GM18508 (cell line): Measurements from ENCODE around the gene CDRT4.

Experiments used
- ATAC-seq: cut with Tn5 transposase; IDR thresholded peaks from one replicate; pipeline ENCODE4 v1.9.1; 2021; ENCODE audit warnings: moderate number of reproducible peaks; ENCODE audit not compliant: insufficient read depth, unreplicated experiment

Gene CDRT4

DNA sequence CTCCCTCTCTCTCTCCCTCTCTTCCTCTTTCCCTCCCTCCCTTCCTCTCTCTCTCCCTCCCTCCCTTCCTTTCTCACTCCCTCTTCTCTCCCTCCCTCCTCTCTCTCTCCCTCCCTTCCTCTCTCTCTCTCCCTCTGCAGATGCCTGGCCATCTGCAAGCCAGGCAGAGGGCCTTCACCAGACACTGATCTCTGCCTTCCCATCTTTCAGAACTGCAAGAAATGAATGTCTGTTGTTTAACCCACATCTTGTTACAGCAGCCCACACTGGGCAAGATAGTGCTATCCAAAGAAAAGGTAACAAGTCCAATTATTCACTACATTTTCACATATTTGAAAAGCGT lies 26.2 kb upstream of the CDRT4 start:
- no peak for ATAC-seq

DNA sequence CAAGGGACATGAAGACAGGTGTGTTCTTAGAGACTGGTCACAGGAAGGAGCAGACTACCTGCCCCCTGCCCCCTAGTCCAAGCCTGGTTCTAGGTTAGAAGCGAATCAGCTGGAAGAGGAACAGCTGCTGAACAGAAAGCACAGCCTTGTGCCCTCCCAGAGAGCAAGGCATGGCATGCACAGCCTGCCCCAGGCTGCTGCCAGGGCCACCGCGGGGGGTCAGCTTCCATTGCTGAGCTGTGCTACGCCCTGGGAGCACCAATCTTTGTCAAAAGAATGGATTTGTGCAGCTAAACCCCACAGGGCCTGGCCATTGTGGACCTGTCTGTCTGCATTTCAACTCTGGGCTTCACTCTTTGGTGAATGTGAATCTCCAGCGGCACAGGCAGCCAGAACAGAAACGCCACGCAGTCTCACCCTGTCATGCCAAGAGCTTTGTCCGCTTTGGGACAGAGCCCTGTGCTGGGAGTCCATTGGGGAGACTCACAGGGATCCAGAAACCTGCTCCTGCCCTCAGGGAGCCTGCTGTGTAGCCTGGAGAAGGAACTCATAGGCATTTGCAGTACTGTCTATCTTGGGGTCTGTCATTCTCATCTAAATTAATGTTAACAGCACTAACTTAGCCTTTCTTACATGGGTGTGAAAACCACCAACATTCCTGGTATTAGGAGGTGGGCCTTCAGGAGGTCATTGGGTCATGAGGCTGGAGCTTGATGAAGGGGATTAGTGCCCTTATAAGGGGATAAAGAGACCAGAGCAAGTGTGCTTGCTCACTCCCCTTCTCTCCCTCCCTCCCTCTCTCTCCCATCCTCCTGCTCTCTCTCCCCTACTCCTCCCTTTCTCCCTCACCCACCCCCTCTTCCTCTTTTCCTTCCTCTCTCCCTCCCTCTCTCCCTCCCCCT lies 25.6 kb upstream of the CDRT4 start:
- no peak for ATAC-seq

DNA sequence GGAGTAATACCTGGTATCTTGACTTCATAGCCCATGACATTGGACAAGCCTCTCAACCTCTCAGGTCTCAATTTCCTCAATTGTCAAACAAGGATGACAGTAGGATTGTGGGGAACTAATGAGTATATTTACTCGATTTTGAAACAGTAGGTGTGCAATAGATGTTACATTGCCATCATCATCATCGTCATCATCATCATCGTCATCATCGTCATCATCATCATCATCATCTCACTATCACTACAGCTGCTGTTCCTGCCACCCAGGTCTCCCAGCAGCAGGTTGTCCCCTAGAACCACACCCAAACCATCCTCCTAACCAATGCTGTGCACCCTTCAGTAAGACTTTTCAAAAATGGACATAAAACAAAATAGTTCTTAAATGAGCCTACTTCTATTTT lies 24.8 kb upstream of the CDRT4 start:
- no peak for ATAC-seq

DNA sequence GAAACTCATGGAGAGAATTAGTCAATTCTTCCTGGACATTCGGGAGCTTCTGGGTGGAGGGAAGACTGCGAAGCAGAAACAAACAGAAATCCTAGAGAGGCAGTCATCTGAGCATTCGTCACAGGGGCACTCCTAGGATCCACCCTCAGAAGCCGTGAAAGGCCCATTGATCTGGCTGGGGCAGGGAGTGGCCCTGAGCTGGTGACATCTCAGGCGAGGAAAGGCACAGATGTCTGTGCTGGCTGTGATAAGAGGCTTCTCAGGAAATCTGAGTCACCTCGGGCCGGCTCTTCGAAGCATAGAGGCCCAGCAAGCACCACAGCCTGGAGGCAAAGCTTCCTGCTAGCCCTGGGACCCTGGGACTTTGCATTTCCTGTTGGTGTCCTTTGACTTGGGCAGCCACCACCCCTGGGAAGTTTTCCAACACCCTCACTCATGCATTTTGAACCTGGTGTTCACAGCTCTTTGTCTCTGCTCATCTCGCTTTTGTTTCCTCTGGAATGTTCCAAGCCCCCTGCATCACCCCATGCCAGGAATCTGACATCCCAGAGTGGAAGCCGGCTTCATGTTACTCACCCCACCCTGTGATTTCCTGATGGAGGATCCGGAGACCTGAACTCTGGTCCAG lies 23.3 kb upstream of the CDRT4 start:
- no peak for ATAC-seq

DNA sequence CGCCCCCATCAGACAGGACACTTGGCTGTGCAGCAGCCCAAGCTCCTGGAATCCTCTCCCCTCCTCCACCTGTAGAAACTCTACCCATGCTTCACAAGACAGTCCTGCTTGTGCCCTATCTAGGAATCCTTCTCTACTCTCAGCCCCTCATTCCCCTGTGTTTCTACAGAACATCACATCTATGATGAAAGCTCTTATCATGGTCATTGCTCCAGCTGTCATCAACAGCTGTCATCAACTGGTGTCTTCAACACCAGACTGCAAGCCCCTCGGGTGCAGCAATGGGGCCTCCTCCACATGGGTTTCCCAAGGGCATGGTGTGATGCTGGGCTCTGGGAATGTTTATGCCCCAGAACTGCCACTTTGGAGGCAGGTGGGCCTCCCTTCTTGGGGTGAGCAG lies 21.1 kb upstream of the CDRT4 start:
- ATAC-seq, result no peak

DNA sequence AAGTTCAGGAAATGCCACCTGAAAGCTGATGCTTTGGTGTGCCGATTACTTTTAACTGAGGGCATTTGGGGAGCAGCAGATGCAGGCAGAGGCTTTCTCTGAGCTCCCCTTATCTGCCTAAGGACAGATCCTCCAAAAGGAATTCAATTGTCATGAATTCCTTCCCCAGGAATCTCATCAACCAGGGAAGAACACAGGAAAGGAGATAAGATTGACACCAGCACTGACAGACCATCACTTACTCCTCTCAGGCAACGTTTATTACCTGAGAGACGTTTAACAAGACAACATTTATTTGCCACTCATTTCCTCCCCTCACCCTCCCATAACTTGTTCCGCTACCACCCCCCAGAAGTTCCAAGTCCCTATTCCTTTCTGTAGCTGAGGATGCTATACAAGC lies 17.6 kb upstream of the CDRT4 start:
- ATAC-seq, result no peak

DNA sequence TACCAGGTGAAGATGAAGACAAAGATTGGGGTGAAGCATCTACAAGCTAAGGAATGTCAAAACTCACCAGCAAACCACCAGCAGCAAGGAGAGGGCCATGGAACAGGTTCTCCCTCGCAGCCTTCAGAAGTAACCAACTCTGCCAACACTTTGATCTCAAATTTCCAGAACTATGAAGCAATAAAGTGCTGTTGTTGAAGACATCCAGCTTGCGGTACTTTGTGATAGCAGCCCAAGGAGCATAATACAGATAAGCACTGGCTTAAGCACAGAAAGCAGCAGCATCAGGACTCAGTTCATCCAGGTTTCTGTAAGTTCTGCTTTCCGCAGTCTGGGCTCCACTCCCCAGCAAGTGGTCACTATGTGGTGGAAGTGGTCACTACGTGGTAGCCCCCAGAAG lies 16.0 kb upstream of the CDRT4 start:
- ATAC-seq, result no peak

DNA sequence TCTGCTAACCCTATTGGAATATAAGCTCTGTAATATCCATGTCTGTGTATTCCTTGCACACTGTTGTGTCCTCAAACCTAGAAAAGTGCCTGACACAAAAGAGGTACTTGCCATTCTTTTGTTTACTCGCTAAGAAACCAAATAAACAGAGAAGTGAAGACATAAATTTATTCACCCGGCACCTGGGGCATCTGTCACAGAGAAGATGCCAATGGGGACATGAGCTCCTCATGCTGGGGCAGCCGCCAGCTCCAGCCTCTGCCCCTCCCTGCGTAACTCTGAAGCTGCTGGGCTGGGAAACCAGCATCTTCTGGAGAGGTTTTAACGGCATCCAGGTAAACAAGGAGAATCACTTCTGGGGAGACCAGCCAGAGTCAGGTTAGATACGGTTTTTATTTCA lies 15.1 kb upstream of the CDRT4 start:
- ATAC-seq, result no peak

DNA sequence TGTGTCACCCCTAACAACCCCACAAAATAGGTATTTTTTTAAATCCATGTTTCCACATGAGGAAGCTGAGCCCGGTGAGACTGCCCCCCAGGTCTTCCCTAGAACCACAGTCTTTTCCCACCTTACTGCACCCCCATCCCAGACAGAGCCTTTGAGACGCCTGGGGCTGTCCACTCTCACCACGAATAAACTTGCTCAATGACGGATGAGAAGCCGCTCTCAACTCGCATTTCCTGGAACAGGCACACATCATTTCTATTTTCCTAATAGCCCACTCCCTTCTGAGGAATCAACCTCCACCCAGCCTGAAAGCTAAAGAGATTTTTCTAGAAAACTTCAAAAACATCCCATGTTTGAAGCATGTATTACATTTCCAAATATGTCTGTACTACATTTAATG lies 14.1 kb upstream of the CDRT4 start:
- no peak for ATAC-seq

DNA sequence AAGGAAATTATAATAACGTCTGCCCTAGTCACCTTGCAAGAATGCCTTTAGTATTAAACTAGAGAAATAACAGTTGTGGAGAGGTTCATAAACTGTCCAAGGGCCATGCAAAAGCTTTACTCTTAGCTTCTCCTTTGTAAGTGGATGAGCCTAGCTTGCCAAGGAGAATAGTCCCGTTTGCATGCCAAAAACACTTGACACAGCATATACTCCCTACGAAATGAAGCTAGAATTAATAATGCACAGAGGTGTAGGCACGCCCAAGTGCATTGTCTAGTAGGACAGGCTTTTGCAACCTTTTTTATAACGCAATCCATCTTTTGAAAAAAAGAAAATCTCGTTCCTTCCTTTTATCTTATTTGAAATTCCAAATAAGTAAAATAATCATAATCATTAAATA lies 12.8 kb upstream of the CDRT4 start:
- no peak for ATAC-seq

DNA sequence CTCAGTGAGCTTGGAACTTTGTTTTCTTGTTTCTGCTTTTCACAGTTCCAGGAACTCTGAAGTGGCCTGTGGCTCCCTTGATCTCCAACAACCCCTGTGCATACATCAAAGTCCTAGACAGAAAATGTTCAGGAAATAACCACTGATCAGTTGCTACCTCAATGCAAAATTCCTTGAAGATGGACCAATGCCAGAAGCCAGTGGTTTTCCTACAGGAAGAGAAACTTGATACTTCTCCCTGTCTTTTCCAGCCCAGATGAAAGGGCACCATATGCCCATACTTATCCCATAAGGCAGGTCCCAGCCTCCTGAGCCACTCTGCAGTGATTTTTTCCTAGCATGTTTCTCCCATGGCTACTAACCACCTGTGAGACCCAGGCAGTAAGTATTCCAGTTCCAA lies 12.3 kb upstream of the CDRT4 start:
- no peak for ATAC-seq

DNA sequence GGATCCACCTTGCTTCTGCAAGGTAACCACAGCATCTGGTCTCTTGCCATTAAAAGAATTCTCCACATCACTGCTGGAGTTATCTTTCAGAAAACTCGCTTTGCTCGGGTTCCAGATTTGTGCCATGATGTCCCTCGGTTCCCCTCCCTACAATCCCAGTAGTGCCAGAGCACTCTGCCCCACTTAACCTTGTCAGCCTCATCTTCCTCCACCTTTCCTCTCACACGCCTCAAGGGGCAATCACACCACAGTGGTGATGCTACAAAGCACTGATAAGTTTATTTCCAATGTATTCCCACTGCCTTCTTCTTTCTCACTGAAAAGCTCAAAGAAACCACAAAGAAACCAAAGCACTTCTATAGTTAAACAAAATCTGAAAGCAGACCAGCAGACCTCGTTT lies 11.4 kb upstream of the CDRT4 start:
- ATAC-seq, result no peak

DNA sequence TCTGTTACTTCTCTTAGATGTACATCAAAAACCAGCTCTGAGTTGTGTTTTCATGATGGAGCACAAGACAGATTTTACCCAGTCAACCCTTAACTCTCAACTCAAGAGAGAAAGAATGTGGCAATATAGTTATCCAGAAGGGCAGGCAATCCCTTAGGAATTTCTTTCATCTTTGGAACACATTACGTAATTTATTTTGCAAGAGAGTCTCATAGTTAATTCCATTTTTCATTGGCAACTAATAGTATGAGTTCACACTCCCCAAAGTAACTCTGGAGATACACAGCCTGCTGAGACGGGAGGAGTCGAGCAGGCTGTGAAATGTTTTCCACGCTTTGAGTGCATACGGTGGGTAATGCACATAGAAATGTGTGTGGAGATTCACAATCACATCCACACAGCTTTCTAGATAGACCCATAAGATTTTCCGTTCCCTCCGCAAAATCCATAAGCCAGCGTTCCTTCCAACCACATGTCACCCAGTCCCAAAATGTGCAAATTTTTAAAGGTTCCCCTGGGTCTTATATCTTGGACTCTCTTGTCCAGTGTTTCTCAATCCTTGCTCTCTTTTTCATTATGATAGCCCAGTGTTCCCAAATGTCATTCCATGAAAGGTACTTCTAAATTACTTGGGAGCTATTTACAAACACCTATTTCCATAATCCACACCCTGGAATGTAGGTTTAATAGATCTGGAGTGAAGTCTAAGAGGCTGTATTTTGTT lies 8.4 kb upstream of the CDRT4 start:
- no peak for ATAC-seq

DNA sequence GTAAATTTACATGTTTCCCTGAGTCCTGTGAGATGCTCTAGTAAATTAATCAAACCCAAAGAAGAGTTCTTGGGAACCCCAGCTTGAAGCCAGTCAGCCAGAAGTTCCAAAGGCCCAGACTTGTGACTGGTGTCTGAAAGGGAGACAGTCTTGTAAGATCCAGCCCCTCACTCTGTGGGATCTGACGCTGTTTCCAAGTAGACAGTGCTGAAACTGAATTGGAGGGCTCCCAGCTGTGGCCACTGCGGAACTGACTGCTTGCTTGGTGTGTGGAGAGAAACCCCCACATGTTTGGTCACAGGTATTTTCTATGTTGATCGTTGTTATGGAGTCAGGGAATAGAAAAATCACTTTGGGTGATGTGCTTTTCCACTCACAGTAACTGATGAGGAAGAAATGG lies 5.5 kb upstream of the CDRT4 start:
- no peak for ATAC-seq

DNA sequence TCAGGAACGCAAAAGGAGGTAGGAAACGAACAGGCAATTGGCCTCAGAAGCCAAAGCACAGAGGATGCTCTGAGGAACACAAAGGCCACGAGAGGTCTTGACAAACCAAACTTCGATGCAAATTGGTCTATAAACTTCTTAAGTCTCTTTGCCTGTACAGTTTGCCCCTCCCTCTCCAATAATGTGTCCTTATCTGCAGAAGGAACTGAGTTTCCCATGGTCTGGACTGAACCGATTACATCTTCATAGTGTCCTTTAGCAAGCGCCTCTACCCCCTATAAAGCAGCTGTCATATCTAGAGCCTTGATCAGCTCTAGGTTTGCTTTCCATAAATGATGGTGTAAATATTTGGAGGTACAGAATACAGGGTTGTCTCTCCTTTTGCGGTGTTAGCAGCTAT lies 3.1 kb upstream of the CDRT4 start:
- ATAC-seq, result no peak

DNA sequence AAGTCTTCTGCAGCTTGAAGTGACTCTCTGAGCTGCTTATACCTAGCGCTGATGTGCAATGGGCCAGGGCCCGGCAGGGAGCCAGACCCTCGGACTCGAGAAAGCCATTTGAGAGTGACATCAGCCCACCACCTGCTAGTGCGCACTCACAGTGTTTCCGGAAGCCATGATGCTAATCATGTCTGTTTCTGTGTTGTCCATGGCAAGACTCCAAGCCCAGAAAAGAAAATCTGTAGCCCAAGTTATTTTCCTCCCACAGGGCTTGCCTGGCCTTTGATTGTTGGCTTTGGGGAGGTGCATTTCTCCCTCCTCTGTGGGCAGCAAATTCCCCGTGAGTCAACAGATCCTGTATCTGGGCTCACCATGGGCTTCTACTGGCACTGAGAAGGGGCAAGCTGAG lies 1.8 kb upstream of the CDRT4 start:
- no peak for ATAC-seq

DNA sequence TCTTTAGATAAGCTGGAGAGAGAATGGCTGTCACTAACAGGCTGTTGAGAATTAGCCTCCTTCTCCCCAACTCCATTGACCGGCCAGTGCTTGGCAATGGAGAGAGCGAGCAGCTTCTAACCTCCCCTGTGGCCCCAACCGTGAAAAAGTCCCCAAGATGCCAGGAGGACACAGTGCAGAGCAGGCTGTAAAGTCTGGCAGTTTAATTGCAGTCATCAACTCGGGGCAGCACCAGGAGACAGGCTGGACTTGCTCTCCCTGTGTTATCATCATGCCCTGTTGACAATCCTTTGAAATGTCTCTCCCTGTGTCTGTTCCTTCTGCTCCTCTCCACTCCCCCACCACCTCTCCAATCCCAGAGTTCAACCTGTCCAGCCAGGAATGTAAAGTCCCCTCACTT lies 705 bp upstream of the CDRT4 start:
- ATAC-seq, result no peak

DNA sequence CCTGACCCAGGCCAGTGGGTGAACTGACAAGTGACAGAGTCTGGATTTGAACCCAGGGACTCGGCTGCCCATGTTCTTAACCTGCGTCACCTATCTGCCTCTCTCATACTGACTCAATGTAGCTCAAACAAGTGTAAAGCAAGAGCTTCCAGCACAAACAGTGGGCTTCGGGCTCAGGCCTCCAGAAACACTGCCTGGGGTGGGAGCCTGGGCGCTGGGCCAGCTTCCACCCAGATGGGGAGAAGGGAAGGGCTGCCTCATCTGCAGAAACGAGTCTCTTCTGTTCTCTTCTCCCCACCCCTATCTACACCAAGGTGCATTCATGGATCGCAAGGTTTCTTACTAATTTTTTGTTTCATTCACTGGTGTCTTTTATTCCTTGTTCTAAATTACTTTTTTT lies 1.3 kb downstream of the CDRT4 start:
- no peak for ATAC-seq

DNA sequence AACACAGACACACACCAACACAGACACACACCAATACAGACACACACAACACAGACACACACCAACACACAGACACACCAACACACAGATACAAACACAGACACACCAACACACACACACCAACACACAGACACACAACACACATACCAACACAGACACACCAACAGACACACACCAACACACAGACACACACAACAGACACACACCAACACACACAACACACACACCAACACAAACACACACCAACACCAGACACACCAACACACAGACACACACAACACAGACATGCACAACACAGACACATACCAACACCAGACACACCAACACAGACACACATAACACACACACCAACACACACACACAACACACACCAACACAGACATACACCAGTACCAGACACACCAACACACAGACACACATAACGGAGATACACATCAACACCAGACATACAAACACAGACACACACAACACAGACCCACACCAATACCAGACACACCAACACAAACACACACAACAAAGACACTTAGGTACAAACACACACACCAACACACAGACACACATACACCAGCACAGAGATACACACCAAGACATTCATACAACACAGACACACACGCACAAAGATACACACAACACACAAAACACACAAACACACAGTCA lies 2.2 kb downstream of the CDRT4 start:
- no peak for ATAC-seq

DNA sequence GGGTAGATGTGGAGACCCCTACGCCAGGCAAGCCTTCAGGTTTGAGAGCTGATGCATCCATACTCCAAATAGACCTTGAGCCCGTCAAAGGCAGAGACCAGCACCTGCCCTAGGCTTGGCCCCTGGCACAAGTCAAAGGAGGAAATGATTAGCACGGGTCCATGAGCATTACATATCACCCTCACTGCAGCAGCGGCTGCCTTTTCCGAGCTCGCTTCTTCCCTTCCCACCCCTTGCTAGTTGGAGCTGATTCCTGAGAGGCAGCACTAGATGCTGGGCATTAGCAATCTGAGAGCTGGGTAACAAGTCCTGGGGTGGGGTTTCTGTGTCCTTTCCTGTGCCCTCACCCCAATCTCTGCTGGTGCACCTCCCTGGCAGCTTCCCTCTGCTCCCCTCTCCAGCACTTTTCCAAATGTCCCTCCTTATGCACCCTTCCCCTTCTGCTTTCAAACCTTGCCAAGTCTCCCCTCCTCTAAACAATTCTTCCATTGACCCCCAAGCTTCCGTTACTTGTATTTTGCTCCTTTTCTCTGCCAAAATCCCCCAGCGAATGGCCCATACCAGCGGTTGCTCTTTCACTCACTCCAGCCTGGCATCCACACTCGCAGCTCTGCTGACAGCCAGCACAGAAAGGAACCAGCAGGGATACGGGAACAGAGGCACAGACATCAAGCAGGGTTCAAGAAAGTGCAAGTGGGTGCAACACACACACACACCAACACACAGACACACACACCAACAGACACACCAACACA lies 3.0 kb downstream of the CDRT4 start:
- no peak for ATAC-seq
